GM12891 (cell line): ENCODE measurements around the gene IL15.
"Not testable (repeated sequence)": the region's sequence is repeated elsewhere in the genome, so short reads cannot be mapped to it uniquely, and the experiment has no call there.

Experiments
- PAX5 ChIP-seq: IDR thresholded peaks from 2 replicates; pipeline ENCODE4 v1.6.1; 2011; ENCODE audit warnings: low read length, moderate library complexity, mild to moderate bottlenecking; ENCODE audit not compliant: insufficient read depth, severe bottlenecking
- POLR2A ChIP-seq: IDR thresholded peaks from 2 replicates; pipeline ENCODE4 v1.6.1; 2011; ENCODE audit warnings: low read depth, low read length, control low read depth
- POLR2AphosphoS5 ChIP-seq: IDR thresholded peaks from 2 replicates; pipeline ENCODE4 v1.6.1; 2011; ENCODE audit warnings: low read depth, low read length, control low read depth
- TAF1 ChIP-seq: IDR thresholded peaks from 2 replicates; pipeline ENCODE4 v1.6.1; 2011; ENCODE audit warnings: low read depth, low read length, control low read depth

GRCh38 chr4:141751806-141752205 is 115.4 kb downstream of the IL15 start:
- TF ChIP-seq POLR2AphosphoS5, POLR2A, TAF1, PAX5: not testable (repeated sequence)
